H1 (cell line): Measurements from ENCODE around the gene MRPL34. TPM values are rescaled to one million over a fixed set of nuclear protein-coding genes. Genes with fewer than 3 reads are reported as not detected.

Experiments
- CEBPB ChIP-seq: IDR thresholded peaks from 2 replicates; pipeline ENCODE4 v1.6.1; 2012; ENCODE audit warnings: low read depth, low read length
- GTF2F1 ChIP-seq: IDR thresholded peaks from 2 replicates; pipeline ENCODE4 v1.6.1; 2012; ENCODE audit warnings: low read depth, low read length, improper control_type of control experiment, borderline replicate concordance
- HDAC2 ChIP-seq, 2 experiments: fragments of 300-600 bp in 1 of 2; sonication (generic) in 1 of 2; IDR thresholded peaks; 2 replicates each; pipeline ENCODE4 v1.6.1; 2011 to 2012; ENCODE audit warnings: low read depth in 2 of 2, low read length in 2 of 2, mild to moderate bottlenecking in 2 of 2, moderate library complexity in 2 of 2, borderline replicate concordance in 1 of 2, inconsistent platforms in 1 of 2
- HDAC6 ChIP-seq: IDR thresholded peaks from one replicate; pipeline ENCODE4 v1.7.1; 2012; ENCODE audit warnings: low read depth, mild to moderate bottlenecking, inconsistent platforms, low read length, moderate library complexity
- POLR2AphosphoS5 ChIP-seq: IDR thresholded peaks from 2 replicates; pipeline ENCODE4 v1.6.1; 2011; ENCODE audit warnings: low read depth, low read length
- SAP30 ChIP-seq: fragments of 300-600 bp; sonication (generic); IDR thresholded peaks from 2 replicates; pipeline ENCODE4 v1.7.1; 2012; ENCODE audit warnings: low read length, moderate library complexity, mild to moderate bottlenecking, inconsistent platforms; ENCODE audit not compliant: insufficient read depth, insufficient replicate concordance
- polyA plus RNA-seq, 7 experiments: library from polyadenylated mRNA; depleted of rRNA in 3 of 7; stranded (reverse) in 5 of 7; unstranded in 2 of 7; fragments of >200 nt in 5 of 7; fragments of 200-250 nt in 2 of 7; gene quantifications; 1 replicate in 5 of 7; 2 replicates in 1 of 7; 4 replicates in 1 of 7; pipeline versions ENCODE4 v1.2.1 to v1.2.3, GENCODE V29; 2011 to 2013; ENCODE audit warnings: missing spikeins in 2 of 7, mixed read lengths in 2 of 7
- total RNA-seq: library from RNA; stranded (reverse); fragmentation: NEBNext Ultra II Directional; extraction: Animal tissue kit (Norgen Biotek cat#: 25700); gene quantifications from 2 replicates; pipeline ENCODE4 v1.2.1, GENCODE V29; 2021
- TF ChIP-seq, protein P1 (sequence below): fragments of 300-600 bp; sonication (generic); IDR thresholded peaks from 2 replicates; pipeline ENCODE4 v1.7.1; 2012; ENCODE audit warnings: low read length, moderate library complexity, mild to moderate bottlenecking, inconsistent platforms; ENCODE audit not compliant: insufficient replicate concordance
- TF ChIP-seq, protein P2 (sequence below): IDR thresholded peaks from 2 replicates; pipeline ENCODE4 v1.6.1; 2012; ENCODE audit warnings: inconsistent platforms

Gene MRPL34
- total and polyA plus RNA-seq, 2 of the 8 experiments (the other 6 are each of a cell fraction or from before 2014, with no cell fraction given), result 91.9 to 99.6 TPM

DNA sequence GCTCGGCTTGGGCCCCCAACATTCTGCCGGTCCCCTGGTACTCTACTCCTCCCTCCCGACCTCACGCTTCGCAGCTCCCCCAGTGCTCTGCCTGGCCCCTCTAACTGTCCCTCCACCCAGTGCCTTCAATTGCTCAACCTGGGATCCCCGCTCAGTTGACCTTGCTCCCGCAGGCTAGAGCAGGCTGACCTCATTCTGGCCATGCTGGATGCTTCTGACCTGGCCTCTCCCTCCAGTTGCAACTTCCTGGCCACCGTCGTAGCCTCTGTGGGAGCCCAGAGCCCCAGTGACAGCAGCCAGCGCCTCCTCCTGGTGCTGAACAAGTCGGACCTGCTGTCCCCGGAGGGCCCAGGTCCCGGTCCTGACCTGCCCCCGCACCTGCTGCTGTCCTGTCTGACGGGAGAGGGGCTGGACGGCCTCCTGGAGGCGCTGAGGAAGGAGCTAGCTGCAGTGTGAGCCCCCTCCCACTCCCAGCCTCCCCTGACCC lies 35.2 kb downstream of the MRPL34 start (continued):
- TF ChIP-seq, protein P1, sequence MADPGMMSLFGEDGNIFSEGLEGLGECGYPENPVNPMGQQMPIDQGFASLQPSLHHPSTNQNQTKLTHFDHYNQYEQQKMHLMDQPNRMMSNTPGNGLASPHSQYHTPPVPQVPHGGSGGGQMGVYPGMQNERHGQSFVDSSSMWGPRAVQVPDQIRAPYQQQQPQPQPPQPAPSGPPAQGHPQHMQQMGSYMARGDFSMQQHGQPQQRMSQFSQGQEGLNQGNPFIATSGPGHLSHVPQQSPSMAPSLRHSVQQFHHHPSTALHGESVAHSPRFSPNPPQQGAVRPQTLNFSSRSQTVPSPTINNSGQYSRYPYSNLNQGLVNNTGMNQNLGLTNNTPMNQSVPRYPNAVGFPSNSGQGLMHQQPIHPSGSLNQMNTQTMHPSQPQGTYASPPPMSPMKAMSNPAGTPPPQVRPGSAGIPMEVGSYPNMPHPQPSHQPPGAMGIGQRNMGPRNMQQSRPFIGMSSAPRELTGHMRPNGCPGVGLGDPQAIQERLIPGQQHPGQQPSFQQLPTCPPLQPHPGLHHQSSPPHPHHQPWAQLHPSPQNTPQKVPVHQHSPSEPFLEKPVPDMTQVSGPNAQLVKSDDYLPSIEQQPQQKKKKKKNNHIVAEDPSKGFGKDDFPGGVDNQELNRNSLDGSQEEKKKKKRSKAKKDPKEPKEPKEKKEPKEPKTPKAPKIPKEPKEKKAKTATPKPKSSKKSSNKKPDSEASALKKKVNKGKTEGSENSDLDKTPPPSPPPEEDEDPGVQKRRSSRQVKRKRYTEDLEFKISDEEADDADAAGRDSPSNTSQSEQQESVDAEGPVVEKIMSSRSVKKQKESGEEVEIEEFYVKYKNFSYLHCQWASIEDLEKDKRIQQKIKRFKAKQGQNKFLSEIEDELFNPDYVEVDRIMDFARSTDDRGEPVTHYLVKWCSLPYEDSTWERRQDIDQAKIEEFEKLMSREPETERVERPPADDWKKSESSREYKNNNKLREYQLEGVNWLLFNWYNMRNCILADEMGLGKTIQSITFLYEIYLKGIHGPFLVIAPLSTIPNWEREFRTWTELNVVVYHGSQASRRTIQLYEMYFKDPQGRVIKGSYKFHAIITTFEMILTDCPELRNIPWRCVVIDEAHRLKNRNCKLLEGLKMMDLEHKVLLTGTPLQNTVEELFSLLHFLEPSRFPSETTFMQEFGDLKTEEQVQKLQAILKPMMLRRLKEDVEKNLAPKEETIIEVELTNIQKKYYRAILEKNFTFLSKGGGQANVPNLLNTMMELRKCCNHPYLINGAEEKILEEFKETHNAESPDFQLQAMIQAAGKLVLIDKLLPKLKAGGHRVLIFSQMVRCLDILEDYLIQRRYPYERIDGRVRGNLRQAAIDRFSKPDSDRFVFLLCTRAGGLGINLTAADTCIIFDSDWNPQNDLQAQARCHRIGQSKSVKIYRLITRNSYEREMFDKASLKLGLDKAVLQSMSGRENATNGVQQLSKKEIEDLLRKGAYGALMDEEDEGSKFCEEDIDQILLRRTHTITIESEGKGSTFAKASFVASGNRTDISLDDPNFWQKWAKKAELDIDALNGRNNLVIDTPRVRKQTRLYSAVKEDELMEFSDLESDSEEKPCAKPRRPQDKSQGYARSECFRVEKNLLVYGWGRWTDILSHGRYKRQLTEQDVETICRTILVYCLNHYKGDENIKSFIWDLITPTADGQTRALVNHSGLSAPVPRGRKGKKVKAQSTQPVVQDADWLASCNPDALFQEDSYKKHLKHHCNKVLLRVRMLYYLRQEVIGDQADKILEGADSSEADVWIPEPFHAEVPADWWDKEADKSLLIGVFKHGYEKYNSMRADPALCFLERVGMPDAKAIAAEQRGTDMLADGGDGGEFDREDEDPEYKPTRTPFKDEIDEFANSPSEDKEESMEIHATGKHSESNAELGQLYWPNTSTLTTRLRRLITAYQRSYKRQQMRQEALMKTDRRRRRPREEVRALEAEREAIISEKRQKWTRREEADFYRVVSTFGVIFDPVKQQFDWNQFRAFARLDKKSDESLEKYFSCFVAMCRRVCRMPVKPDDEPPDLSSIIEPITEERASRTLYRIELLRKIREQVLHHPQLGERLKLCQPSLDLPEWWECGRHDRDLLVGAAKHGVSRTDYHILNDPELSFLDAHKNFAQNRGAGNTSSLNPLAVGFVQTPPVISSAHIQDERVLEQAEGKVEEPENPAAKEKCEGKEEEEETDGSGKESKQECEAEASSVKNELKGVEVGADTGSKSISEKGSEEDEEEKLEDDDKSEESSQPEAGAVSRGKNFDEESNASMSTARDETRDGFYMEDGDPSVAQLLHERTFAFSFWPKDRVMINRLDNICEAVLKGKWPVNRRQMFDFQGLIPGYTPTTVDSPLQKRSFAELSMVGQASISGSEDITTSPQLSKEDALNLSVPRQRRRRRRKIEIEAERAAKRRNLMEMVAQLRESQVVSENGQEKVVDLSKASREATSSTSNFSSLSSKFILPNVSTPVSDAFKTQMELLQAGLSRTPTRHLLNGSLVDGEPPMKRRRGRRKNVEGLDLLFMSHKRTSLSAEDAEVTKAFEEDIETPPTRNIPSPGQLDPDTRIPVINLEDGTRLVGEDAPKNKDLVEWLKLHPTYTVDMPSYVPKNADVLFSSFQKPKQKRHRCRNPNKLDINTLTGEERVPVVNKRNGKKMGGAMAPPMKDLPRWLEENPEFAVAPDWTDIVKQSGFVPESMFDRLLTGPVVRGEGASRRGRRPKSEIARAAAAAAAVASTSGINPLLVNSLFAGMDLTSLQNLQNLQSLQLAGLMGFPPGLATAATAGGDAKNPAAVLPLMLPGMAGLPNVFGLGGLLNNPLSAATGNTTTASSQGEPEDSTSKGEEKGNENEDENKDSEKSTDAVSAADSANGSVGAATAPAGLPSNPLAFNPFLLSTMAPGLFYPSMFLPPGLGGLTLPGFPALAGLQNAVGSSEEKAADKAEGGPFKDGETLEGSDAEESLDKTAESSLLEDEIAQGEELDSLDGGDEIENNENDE, result no peak
- no peak for TF ChIP-seq SAP30
- TF ChIP-seq HDAC6, result no peak
- TF ChIP-seq POLR2AphosphoS5, result no peak; the same call in 1 of the 2 replicates
- TF ChIP-seq, protein P2, sequence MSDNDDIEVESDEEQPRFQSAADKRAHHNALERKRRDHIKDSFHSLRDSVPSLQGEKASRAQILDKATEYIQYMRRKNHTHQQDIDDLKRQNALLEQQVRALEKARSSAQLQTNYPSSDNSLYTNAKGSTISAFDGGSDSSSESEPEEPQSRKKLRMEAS, result peak; percentile 42; the same call in 1 of the 2 replicates
- TF ChIP-seq CEBPB, result peak; percentile 46; the same call in 1 of the 2 replicates
- TF ChIP-seq HDAC2 (IDR thresholded peaks at IDR 0.05; ENCODE audit: borderline replicate concordance in 1 of 2, low read depth in 2 of 2, low read length in 2 of 2), result no peak
- TF ChIP-seq GTF2F1, result no peak
